ENCODE results near the gene AGBL4.

The AGBL4 gene

DNA sequence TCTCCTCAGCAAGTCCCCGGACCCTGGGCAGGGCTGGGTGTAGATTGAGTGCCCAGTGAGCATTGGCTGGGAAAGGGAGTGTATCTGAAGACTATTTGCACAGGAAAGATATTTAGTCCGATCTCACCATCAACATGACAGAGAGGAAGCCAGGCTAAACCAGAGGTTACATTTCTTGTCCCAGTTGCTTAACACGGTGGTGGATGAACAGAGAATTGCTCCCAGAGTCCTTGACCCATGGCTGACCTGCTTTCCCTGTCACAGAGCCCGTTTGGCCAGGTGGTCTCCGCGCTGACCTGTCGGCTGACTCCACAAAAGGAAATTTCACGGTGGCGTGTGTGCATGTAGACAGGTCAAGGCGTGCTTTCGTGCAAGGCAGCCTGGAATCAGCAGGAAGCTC lies 1330.6 kb downstream of the AGBL4 start:
- TF ChIP-seq JUND (IDR thresholded peaks at IDR 0.05; ENCODE audit: low read depth), result no peak
- DNase-seq (ENCODE audit: low read depth in 1 of 2, low spot score in 1 of 2), result no peak
- in situ Hi-C loops (cut with HindIII; ENCODE audit: low pct_unique_long_range_greater_than_20kb, low sequenced_read_pairs), result no loop called here

DNA sequence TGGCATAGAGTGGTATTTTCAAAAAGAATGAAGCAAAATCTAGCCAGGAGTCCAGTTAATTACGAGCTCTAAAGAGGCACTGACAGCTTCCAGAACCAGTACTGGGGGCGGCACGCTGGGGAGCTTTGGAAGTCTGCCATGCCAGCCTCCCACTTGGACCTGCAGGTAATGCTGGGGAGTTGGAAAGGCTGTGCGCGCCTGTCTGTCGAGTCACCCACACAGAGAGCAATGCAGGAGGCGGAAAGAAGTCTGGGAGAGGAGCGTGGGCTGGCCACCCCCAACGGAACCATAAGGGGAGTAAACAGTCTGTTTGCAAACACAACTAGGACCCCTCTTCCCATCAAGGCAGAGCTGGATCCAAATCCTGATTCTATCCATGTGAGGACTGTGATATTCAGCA lies 1331.5 kb downstream of the AGBL4 start:
- TF ChIP-seq JUND (IDR thresholded peaks at IDR 0.05; ENCODE audit: low read depth), result no peak
- DNase-seq (ENCODE audit: low read depth in 1 of 2, low spot score in 1 of 2), result no peak
- in situ Hi-C loops (cut with HindIII; ENCODE audit: low pct_unique_long_range_greater_than_20kb, low sequenced_read_pairs), result no loop called here

DNA sequence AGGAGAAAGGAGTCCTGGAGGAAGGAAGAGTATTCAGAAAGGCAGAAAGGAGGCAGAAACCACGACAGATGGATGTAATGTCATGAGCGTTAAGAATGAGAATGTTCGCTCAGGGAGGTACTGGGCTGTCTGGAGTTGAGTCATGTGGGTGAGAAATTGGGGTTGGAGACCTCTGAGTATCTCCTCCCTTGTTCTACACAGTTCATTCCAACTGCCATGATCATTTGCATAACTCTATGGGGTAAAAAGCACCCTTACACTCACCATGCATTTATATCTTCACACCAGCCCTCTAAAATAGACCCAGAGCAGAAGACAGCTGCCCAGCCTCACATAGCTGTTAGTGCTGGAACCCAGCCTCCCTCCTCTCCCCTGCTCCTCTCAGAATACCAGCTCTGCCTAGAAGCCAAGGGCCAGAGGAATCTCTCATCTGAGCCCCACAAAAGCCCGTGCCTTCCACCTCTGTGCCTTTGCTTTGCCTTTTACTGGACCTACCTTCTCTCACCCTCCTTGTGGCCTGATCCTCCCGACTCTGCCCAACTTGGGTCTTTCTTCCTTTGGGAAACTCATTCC lies 1332.2 kb downstream of the AGBL4 start:
- in situ Hi-C loops (cut with HindIII; ENCODE audit: low pct_unique_long_range_greater_than_20kb, low sequenced_read_pairs), result no loop called here
- TF ChIP-seq JUND (IDR thresholded peaks at IDR 0.05; ENCODE audit: low read depth), result no peak
- no peak for DNase-seq (ENCODE audit: low read depth in 1 of 2, low spot score in 1 of 2)

DNA sequence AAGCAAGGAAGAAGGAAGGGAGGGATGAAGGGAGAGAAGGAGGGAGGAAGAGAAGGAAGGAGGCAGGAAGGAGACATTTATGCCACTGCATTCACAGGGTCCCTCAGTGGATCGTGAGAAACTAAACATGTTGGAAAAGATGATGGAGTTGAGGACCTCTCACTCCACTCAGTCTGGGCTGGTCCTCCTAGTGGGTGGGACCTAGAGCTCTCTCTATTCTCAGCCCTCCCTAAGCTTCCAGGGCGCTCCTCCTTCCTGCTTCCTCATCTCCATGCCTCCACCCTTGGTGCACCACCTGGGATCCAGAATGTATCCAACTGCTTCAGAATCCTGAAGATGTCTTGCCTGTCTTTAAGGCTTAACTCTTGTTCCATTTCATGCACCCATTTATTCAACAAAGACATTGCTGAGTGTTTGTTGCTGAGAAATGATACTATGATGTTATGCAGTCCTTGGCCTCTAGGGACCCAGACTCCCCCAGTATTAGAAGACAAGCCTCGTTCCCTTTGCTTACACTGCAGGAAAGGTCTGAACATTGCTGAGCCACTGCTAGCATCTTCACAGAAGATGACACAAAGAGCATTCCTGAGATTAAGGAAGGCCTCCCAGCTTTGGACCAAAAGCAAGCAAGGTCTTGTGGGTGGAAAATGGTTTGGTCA lies 1335.5 kb downstream of the AGBL4 start:
- DNase-seq (ENCODE audit: low read depth in 1 of 2, low spot score in 1 of 2), result no peak
- no peak for TF ChIP-seq JUND (IDR thresholded peaks at IDR 0.05; ENCODE audit: low read depth)
- in situ Hi-C loops (cut with HindIII; ENCODE audit: low pct_unique_long_range_greater_than_20kb, low sequenced_read_pairs), result no loop called here

DNA sequence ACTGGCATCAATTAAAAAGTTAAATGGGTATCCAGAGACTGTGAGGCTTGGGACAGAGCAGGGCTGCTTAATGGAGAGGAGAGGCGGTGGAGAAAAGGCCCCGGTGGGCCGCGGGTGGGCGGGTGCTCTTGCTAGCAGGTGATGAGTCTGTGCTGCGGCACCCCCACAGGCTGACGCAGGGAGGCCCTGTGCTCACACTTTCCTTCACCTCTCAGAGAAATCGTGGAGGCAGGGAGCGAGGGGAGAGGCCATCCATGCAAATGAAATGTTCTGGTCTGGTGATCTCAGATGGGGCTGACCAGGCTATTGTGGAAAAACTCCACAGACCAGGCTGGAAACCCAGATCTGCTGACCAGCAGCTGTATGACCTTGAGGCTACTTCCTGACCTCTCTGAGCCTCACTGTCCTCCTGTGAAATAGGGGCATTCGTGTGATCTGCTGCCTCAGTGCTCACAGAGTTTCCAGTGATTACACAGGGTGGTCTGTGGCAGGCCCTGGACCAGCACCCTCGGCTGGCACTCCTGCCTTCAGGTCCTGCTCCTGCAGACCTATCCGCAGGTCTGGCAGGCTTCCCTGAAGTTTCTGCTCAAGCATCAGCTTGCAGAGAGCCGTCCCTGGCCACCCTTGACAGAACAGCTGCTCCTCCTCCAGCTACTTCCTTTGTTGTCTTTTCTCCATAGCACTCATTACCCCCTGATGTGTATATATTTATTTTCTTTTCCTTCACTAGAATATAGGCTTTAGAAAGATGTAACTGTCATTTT lies 1336.3 kb downstream of the AGBL4 start:
- DNase-seq (ENCODE audit: low read depth in 1 of 2, low spot score in 1 of 2), result no peak
- TF ChIP-seq JUND (IDR thresholded peaks at IDR 0.05; ENCODE audit: low read depth), result no peak
- in situ Hi-C loops (cut with HindIII; ENCODE audit: low pct_unique_long_range_greater_than_20kb, low sequenced_read_pairs), result no loop called here

DNA sequence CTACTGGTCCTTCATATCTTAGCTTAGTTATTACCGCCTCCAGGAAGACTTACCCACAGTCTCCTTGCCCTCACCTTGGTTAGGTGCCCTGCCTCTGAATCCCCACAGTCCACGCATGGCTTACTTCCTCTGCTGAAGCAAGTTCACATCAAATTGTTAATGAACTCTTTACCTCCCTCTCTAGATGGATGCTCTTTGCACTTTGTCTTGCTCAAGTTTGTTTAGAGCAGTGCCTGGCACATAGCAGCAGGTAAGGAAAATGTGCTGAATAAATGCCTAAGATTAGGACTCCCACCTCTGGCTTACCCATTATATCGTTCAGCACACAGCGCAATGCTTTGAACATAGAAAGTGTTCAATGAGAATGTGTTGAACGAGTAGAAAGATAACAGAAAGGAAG lies 1337.6 kb downstream of the AGBL4 start:
- in situ Hi-C loops (cut with HindIII; ENCODE audit: low pct_unique_long_range_greater_than_20kb, low sequenced_read_pairs), result no loop called here
- no peak for DNase-seq (ENCODE audit: low read depth in 1 of 2, low spot score in 1 of 2)
- TF ChIP-seq JUND (IDR thresholded peaks at IDR 0.05; ENCODE audit: low read depth), result no peak

DNA sequence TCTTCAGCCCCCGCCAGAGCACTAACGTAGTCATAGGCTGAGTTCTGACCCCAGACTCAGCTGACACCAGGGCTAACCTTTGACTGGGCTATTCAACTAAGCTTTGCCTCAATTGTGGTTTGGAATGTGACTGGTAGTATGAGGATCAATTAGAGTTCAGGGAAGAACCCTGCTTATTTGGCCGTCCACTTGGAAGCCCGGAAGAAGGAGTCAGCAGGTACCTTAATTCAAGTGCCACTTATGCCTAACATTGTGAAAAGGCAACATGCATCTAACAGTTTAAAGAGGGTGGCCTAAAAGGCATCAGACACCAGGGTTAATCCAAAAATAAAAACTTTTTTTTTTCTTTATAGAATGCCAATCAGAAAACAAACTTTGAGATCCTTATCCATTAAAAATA lies 1339.4 kb downstream of the AGBL4 start:
- TF ChIP-seq JUND (IDR thresholded peaks at IDR 0.05; ENCODE audit: low read depth), result no peak
- DNase-seq (ENCODE audit: low read depth in 1 of 2, low spot score in 1 of 2), result no peak
- in situ Hi-C loops (cut with HindIII; ENCODE audit: low pct_unique_long_range_greater_than_20kb, low sequenced_read_pairs), result no loop called here

DNA sequence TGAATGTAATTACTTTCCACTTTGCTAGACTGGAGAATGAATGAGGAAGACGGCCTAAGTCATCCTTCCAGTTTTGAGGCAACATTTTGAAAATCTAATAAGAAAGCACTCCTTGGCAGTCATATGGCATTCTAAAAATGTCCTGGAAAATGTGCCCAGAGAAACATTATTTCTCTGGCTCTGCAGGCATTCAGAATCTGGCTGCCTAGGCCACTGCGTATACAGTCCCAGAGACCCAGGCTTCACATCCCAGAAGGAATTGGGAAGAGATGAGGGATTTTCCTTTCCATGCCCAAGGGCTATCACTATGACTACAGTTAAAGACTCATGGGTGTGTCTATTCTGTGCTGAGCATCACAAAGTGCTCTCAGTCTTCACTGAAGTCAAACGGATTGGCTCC lies 1339.9 kb downstream of the AGBL4 start:
- no peak for TF ChIP-seq JUND (IDR thresholded peaks at IDR 0.05; ENCODE audit: low read depth)
- in situ Hi-C loops (cut with HindIII; ENCODE audit: low pct_unique_long_range_greater_than_20kb, low sequenced_read_pairs), result no loop called here
- DNase-seq (ENCODE audit: low read depth in 1 of 2, low spot score in 1 of 2), result no peak

DNA sequence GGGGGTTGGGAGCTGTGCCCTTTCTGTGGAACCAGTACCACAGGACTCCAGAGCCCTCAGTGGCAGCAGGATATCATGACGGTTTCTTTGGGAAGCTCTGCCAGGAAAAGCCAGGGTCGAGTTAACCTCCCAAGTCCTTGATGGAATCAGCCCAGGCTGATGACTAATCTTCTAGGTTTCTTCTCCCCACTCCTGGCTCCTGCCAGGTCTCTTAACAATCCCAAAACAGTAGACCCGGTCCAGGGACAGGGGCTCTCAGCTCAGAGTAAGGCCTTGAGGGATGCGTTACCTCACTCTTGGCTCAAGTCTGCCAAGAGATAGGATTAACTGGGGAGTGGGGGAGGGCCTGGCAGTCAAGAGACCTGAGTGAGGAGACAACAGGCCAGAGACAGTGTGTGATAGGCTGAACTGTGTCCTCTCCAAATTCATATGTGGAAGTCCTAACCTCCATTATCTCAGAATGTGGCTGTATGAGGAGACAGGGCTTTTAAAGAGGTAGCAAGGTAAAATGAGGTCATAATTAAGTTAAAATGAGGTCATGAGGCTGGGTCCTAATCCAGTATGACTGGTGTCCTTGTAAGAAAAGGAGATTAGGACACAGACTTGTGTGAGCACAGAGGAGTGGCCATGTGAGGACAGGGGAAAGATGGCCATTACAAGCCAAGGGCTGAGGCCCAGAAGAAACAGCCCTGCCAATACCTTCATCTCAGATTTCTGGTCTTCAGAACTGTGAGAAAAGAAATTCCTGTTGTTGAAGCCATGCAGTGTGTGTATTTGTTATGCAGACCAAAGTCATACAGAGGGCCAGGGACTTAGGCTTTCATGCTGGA lies 1342.1 kb downstream of the AGBL4 start:
- in situ Hi-C loops (cut with HindIII; ENCODE audit: low pct_unique_long_range_greater_than_20kb, low sequenced_read_pairs), result no loop called here
- TF ChIP-seq JUND (IDR thresholded peaks at IDR 0.05; ENCODE audit: low read depth), result no peak
- no peak for DNase-seq (ENCODE audit: low read depth in 1 of 2, low spot score in 1 of 2)

DNA sequence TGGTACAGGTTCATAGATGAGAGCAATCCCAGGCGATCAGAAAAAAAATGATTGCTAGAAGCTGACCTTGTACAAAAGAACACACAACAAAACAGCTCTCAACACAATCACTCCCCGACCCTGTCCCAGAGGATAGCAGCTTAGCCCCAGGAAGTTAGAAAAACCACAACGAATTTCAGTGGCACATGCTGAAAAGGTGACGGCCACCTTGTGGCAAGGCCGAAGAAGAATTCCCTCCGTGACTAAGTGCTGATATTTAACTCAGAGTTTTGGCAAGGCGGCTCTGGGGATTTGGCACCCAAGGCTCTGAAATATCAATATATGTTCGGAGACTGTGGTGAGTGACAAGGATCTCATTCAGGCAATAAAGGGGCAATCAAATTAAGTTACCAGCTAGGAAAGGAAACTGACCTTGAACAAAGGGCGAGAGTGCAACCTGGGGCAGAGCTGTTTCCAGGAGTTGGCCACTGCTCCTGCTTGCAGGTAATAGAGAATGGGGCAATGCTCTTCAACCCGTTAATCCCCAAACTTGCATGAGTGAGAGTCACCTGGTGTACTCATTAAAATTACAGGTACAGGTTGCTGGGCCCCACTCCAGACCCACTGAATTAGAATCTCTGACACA lies 1343.2 kb downstream of the AGBL4 start:
- no peak for TF ChIP-seq JUND (IDR thresholded peaks at IDR 0.05; ENCODE audit: low read depth)
- no peak for DNase-seq (ENCODE audit: low read depth in 1 of 2, low spot score in 1 of 2)
- in situ Hi-C loops (cut with HindIII; ENCODE audit: low pct_unique_long_range_greater_than_20kb, low sequenced_read_pairs), result no loop called here

DNA sequence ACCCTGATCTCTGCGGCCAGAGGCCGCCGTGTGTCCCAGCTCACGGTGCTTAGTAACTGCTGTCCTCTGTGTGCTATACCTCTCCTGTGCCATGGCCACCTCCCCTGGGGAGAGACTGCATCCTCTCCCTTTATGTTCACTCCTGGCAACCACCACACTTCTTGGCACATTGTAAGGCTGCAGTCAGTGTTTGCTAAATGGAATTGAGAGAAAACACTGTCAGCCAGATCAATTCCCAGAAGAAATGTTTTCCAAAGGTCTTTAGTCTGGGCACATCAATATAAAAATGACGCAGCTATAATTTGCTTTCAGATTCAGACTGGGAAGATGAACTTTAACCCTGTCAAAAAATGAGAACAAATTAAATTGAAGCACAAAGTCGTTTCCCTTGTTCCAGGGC lies 1343.9 kb downstream of the AGBL4 start:
- DNase-seq (ENCODE audit: low read depth in 1 of 2, low spot score in 1 of 2), result no peak
- no peak for TF ChIP-seq JUND (IDR thresholded peaks at IDR 0.05; ENCODE audit: low read depth)
- in situ Hi-C loops (cut with HindIII; ENCODE audit: low pct_unique_long_range_greater_than_20kb, low sequenced_read_pairs), result no loop called here

Measured in T47D (cell line).